ENCODE data around the gene DSTYK.
"Not testable (repeated sequence)": the region's sequence is repeated elsewhere in the genome, so short reads cannot be mapped to it uniquely, and the experiment has no call there.

DSTYK gene

GRCh38 chr1:205245096-205245495 lies 33.6 kb upstream of the DSTYK start:
- H3K27me3 Mint-ChIP-seq: no peaks in the 10 kb centered on the region
- ATAC-seq (no peak), DNase-seq (no peak)
- H3K9me3 Mint-ChIP-seq: no peaks in the 10 kb centered on the region
- peaks cover 13% of the 10 kb centered on the region for H3K4me1 Mint-ChIP-seq
- H3K27ac Mint-ChIP-seq: no peak overlapping the region
- H3K4me3 Mint-ChIP-seq: no peak overlapping the region

- peaks cover 16% of the 10 kb centered on the region for H3K4me1 Mint-ChIP-seq
- H3K27me3 Mint-ChIP-seq: no peaks in the 10 kb centered on the region
- H3K4me3 Mint-ChIP-seq: no peak overlapping the region
- H3K9me3 Mint-ChIP-seq: no peaks in the 10 kb centered on the region
- DNase-seq (no peak), ATAC-seq (no peak)
- H3K27ac Mint-ChIP-seq: no peak overlapping the region
These were observed 32.9 kb upstream of the DSTYK start for GRCh38 chr1:205244384-205244783.

- H3K4me3 Mint-ChIP-seq: no peak overlapping the region
- H3K27ac Mint-ChIP-seq: no peak overlapping the region
- DNase-seq: no peak
- H3K27me3 Mint-ChIP-seq: no peaks in the 10 kb centered on the region
- no peaks in the 10 kb centered on the region for H3K9me3 Mint-ChIP-seq
- peak; percentile 29 for ATAC-seq
- H3K4me1 Mint-ChIP-seq: peaks cover 19% of the 10 kb centered on the region
These were observed 32.1 kb upstream of the DSTYK start for GRCh38 chr1:205243350-205244191.

GRCh38 chr1:205241366-205242030 lies 30.0 kb upstream of the DSTYK start:
- Mint-ChIP-seq H3K9me3 (no peaks in the 10 kb centered on the region), H3K27me3 (no peaks in the 10 kb centered on the region), H3K4me1 (peaks cover 38% of the 10 kb centered on the region), H3K4me3 (no peak overlapping the region), H3K27ac (no peak overlapping the region)
- DNase-seq (no peak), ATAC-seq (no peak)

GRCh38 chr1:205240569-205240968 lies 29.1 kb upstream of the DSTYK start:
- DNase-seq (no peak), ATAC-seq (no peak)
- H3K4me1 Mint-ChIP-seq: peaks cover 41% of the 10 kb centered on the region
- H3K27me3 Mint-ChIP-seq: no peaks in the 10 kb centered on the region
- H3K4me3 Mint-ChIP-seq: no peak overlapping the region
- H3K9me3 Mint-ChIP-seq: no peaks in the 10 kb centered on the region
- no peak overlapping the region for H3K27ac Mint-ChIP-seq

GRCh38 chr1:205240118-205240517 lies 28.6 kb upstream of the DSTYK start:
- Mint-ChIP-seq H3K27me3 (no peaks in the 10 kb centered on the region), H3K27ac (no peak overlapping the region), H3K4me1 (peaks cover 45% of the 10 kb centered on the region), H3K9me3 (no peaks in the 10 kb centered on the region), H3K4me3 (no peak overlapping the region)
- DNase-seq: no peak
- no peak for ATAC-seq

GRCh38 chr1:205239078-205239477 lies 27.6 kb upstream of the DSTYK start:
- Mint-ChIP-seq H3K4me3 (peak overlapping the region in 1 of 2 donors; percentile 86), H3K27me3 (no peaks in the 10 kb centered on the region), H3K9me3 (no peaks in the 10 kb centered on the region), H3K27ac (no peak overlapping the region), H3K4me1 (peaks cover 55% of the 10 kb centered on the region)
- DNase-seq (no peak), ATAC-seq (no peak)

- peaks cover 68% of the 10 kb centered on the region for H3K4me1 Mint-ChIP-seq
- peak overlapping the region; percentile 60 to 86 for H3K4me3 Mint-ChIP-seq
- H3K9me3 Mint-ChIP-seq: no peaks in the 10 kb centered on the region
These were observed 26.3 kb upstream of the DSTYK start for GRCh38 chr1:205237526-205238484.

GRCh38 chr1:205236951-205237475 lies 25.5 kb upstream of the DSTYK start:
- no peak for ATAC-seq
- H3K9me3 Mint-ChIP-seq: no peaks in the 10 kb centered on the region
- no peak for DNase-seq
- H3K27ac Mint-ChIP-seq: peak overlapping the region; percentile 48 to 92
- peak overlapping the region; percentile 60 to 86 for H3K4me3 Mint-ChIP-seq
- H3K27me3 Mint-ChIP-seq: no peaks in the 10 kb centered on the region
- H3K4me1 Mint-ChIP-seq: peaks cover 70% of the 10 kb centered on the region

More at GRCh38 chr1:205237526-205238484, 26.3 kb upstream of the DSTYK start:
- Mint-ChIP-seq H3K27ac (peak overlapping the region in 1 of 2 donors; percentile 98), H3K27me3 (no peaks in the 10 kb centered on the region)
- peak in 1 of 2 donors; percentile 57 for DNase-seq
- ATAC-seq: peak; percentile 85

GRCh38 chr1:205236526-205236925 lies 25.0 kb upstream of the DSTYK start:
- Mint-ChIP-seq H3K4me3 (peak overlapping the region in 1 of 2 donors; percentile 35), H3K27me3 (no peaks in the 10 kb centered on the region), H3K9me3 (no peaks in the 10 kb centered on the region), H3K27ac (peak overlapping the region; percentile 48 to 88), H3K4me1 (peaks cover 75% of the 10 kb centered on the region)
- no peak for ATAC-seq
- DNase-seq: no peak

GRCh38 chr1:205235951-205236350 lies 24.4 kb upstream of the DSTYK start:
- peaks cover 80% of the 10 kb centered on the region for H3K4me1 Mint-ChIP-seq
- no peaks in the 10 kb centered on the region for H3K9me3 Mint-ChIP-seq
- no peak overlapping the region for H3K27ac Mint-ChIP-seq
- no peak for ATAC-seq
- no peak overlapping the region for H3K4me3 Mint-ChIP-seq
- no peaks in the 10 kb centered on the region for H3K27me3 Mint-ChIP-seq
- DNase-seq: no peak

GRCh38 chr1:205233986-205234385 lies 22.5 kb upstream of the DSTYK start:
- H3K27me3 Mint-ChIP-seq, DNase-seq, ATAC-seq, H3K27ac Mint-ChIP-seq, H3K9me3 Mint-ChIP-seq: not testable (repeated sequence)
- peak overlapping the region in 1 of 2 donors; percentile 60 for H3K4me3 Mint-ChIP-seq
- H3K4me1 Mint-ChIP-seq: peaks cover 91% of the 10 kb centered on the region

GRCh38 chr1:205232945-205233397 lies 21.5 kb upstream of the DSTYK start:
- Mint-ChIP-seq H3K27ac (peak overlapping the region; percentile 31 to 63), H3K9me3 (no peaks in the 10 kb centered on the region), H3K27me3 (no peaks in the 10 kb centered on the region), H3K4me1 (peaks cover 85% of the 10 kb centered on the region), H3K4me3 (peak overlapping the region; percentile 68 to 100)
- DNase-seq (no peak), ATAC-seq (peak; percentile 14)

GRCh38 chr1:205232127-205232820 lies 20.8 kb upstream of the DSTYK start:
- peaks cover 82% of the 10 kb centered on the region for H3K4me1 Mint-ChIP-seq
- no peak for ATAC-seq
- no peaks in the 10 kb centered on the region for H3K9me3 Mint-ChIP-seq
- H3K27ac Mint-ChIP-seq: peak overlapping the region in 1 of 2 donors; percentile 6
- peak overlapping the region; percentile 39 to 100 for H3K4me3 Mint-ChIP-seq
- no peaks in the 10 kb centered on the region for H3K27me3 Mint-ChIP-seq
- DNase-seq: no peak
